Activated CD8-positive, alpha-beta T cell treated with anti-CD3 and anti-CD28 coated beads, Interleukin-2, amount 10 ng/mL, durations not matched to agents 7 days and 5 days (primary cell): ENCODE measurements around the gene NOVA2. TPM values are rescaled to one million over a fixed set of nuclear protein-coding genes. Genes with fewer than 3 reads are reported as not detected.

Experiments used
- ATAC-seq: fragments of 150-1000 bp; cut with Tn5 transposase; one replicate; pipeline ENCODE4 v1.10.0; 2021; ENCODE audit warnings: moderate library complexity
- CTCF ChIA-PET: fragments of 350-600 bp; sonication (Branson Sonifier 250); formaldehyde crosslinking; loops from one replicate; lab custom pipeline; 2021; ENCODE audit warnings: antibody characterized with exemption; lab: Charles Lee
- POLR2A ChIA-PET: fragments of 350-600 bp; sonication (Branson Sonifier 250); formaldehyde crosslinking; loops from one replicate; lab custom pipeline; 2021; ENCODE audit warnings: antibody characterized with exemption; lab: Charles Lee
- DNase-seq: peaks from one replicate; pipeline ENCODE4 v3.0.0-alpha.2; 2020
- H3K27ac Mint-ChIP-seq: one replicate; pipeline ENCODE4 v1.8.0; 2021; ENCODE audit warnings: mild to moderate bottlenecking, mixed read lengths
- H3K27me3 Mint-ChIP-seq: one replicate; pipeline ENCODE4 v1.8.0; 2021; ENCODE audit warnings: low read depth, mixed read lengths
- H3K36me3 Mint-ChIP-seq: one replicate; pipeline ENCODE4 v1.8.0; 2021; ENCODE audit warnings: low read depth, mixed read lengths
- H3K4me1 Mint-ChIP-seq: one replicate; pipeline ENCODE4 v1.8.0; 2021; ENCODE audit warnings: low read depth, mixed read lengths
- H3K4me3 Mint-ChIP-seq: one replicate; pipeline ENCODE4 v1.8.0; 2021; ENCODE audit warnings: mild to moderate bottlenecking, mixed read lengths
- H3K9me3 Mint-ChIP-seq: one replicate; pipeline ENCODE4 v1.8.0; 2022; ENCODE audit warnings: mixed read lengths; ENCODE audit not compliant: insufficient read depth
- total RNA-seq, 2 experiments: library from RNA; stranded (reverse); gene quantifications; one replicate each; pipeline ENCODE4 v1.2.3, GENCODE V29; 2021

Gene NOVA2
- total RNA-seq, 2 experiments from 2014 or later, result not detected

DNA sequence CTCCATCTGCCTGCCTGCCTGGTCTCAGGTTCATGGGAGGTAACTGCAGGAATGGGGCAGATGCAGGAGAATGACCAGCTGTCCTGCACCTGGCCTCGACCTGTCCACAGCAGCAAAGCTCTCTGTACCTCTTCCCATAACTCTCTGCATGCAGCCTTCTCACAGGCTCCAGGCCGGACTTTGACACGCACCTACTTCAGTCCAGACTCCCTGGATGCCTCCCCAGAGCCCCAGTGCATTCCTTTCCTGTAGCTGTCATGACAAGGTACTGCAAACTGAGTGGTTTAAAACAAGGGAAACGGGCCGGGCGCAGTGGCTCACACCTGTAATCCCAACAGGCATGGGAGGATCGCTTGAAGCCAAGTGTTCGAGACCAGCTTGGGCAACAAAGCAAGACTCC, 62.4 kb downstream of the NOVA2 start:
- ATAC-seq (no peak), DNase-seq (no peak)
- Mint-ChIP-seq H3K9me3 (peaks cover 1% of the 10 kb centered on the region), H3K27ac (no peak overlapping the region), H3K36me3 (no peaks in the 10 kb centered on the region), H3K4me1 (peaks cover 8% of the 10 kb centered on the region), H3K27me3 (peaks cover 28% of the 10 kb centered on the region), H3K4me3 (no peak overlapping the region)
- ChIA-PET POLR2A (interaction anchor here (0.9 kb wide), 1 partner anchor 9 kb away, joined by 3 read pairs; the partner anchor contains the start of gene MYPOP), CTCF (no interaction called here)

- CTCF ChIA-PET, result no interaction called here
These were observed 64.7 kb downstream of the NOVA2 start for GRCh38 chr19:45908956-45909355.

DNA sequence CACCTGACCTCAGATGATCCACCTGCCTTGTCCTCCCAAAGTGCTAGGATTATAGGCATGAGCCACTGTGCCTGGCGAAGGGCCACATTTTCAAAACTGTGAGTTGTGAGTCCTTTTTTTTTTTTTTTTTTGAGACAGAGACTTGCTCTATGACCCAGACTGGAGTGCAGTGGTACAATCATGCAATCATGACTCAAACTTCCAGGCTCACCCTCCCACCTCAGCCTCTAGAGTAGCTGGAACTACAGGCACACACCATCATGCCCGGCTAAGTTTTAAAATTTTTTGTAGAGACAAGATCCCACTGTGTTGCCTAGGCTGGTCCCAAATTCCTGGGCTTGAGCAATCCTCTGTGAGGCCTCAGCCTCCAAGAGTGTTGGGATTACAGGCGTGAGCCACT, 67.4 kb downstream of the NOVA2 start:
- Mint-ChIP-seq H3K9me3 (no peaks in the 10 kb centered on the region), H3K4me3 (no peak overlapping the region), H3K27ac (no peak overlapping the region), H3K4me1 (peaks cover 18% of the 10 kb centered on the region), H3K27me3 (peaks cover 16% of the 10 kb centered on the region), H3K36me3 (peaks cover 2% of the 10 kb centered on the region)
- ATAC-seq, result no peak
- ChIA-PET POLR2A (interaction anchor here (0.7 to 1.3 kb wide), 2 partner anchors 22 to 78 kb away, joined by 3 to 4 read pairs; no protein-coding TSS in a partner anchor), CTCF (no interaction called here)
- no peak for DNase-seq

More at GRCh38 chr19:45908956-45909355, 64.7 kb downstream of the NOVA2 start:
- Mint-ChIP-seq H3K4me1 (peaks cover 7% of the 10 kb centered on the region), H3K36me3 (no peaks in the 10 kb centered on the region), H3K27me3 (peaks cover 25% of the 10 kb centered on the region), H3K4me3 (no peak overlapping the region), H3K9me3 (no peaks in the 10 kb centered on the region), H3K27ac (no peak overlapping the region)
- POLR2A ChIA-PET, result no interaction called here
- DNase-seq (no peak), ATAC-seq (no peak)

GRCh38 chr19:45905011-45905410, 68.7 kb downstream of the NOVA2 start:
- DNase-seq (no peak), ATAC-seq (no peak)
- Mint-ChIP-seq H3K9me3 (no peaks in the 10 kb centered on the region), H3K4me3 (no peak overlapping the region), H3K36me3 (peaks cover 11% of the 10 kb centered on the region), H3K4me1 (peaks cover 28% of the 10 kb centered on the region), H3K27me3 (peaks cover 11% of the 10 kb centered on the region), H3K27ac (no peak overlapping the region)
- CTCF ChIA-PET, result no interaction called here
- POLR2A ChIA-PET, result interaction anchor here (0.6 kb wide), 1 partner anchor 19 kb away, joined by 5 read pairs; the partner anchor contains the start of gene IRF2BP1

DNA sequence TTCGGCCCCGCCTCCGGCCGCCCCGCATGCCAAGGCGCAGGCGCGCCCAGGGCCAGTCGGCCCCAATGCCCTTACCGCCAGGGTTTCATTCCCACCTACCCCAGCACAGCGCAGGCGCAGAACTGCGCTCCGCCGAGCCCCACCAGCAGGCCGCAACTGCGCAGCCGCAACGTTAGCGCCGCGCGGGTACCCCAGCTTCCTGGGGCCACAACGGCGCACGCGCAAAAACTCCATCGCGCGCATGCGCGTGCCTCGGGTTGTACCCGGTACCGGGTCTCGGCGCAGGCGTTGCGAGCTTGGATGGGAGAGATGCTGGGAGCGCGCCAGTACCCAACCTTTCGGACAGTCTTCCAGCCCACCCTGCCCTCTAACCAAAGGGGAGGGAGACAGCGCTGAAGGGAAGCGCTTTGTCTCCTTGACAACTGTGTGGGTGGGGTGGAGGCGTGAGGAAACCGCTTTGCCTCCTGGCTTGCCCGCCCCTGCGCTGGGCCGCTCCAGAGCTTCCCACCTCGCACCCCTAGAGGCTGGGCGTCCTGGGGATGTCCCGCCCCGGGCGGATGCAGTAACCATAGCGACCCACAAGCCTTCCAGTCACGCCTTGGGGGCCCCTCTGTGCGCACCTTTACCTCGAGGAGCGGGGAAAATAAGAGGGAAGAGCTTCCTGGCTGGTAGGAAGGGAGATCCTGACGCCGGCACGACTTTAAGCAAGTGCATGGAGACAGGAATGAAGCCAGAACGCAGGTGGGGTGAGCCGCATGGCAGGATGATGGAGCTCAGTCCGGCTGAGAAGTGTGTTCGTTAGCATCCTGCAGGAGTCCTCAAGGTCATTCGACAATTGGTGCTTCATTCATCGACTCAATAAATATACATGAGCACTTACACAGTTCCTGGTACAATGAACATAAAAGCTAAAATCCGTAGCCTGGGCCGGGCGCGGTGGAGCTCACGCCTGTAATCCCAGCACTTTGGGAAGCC, 70.7 kb downstream of the NOVA2 start:
- Mint-ChIP-seq H3K9me3 (no peaks in the 10 kb centered on the region), H3K27ac (peak overlapping the region; percentile 77), H3K36me3 (peaks cover 24% of the 10 kb centered on the region), H3K4me3 (peak overlapping the region; percentile 92), H3K27me3 (peaks cover 8% of the 10 kb centered on the region), H3K4me1 (peaks cover 28% of the 10 kb centered on the region)
- DNase-seq, result peak; percentile 99
- ATAC-seq, result peak; percentile 89
- CTCF ChIA-PET, result interaction anchor here (0.7 to 4.2 kb wide), 16 partner anchors 11 to 424 kb away, joined by 3 to 26 read pairs (median 5); partner anchors contain the start of genes CCDC61, FOXA3, IRF2BP1 and NANOS2
- POLR2A ChIA-PET, result interaction anchor here (0.6 to 2.0 kb wide), 7 partner anchors 8 to 51 kb away, joined by 3 to 12 read pairs (median 3); partner anchors contain the start of genes FOXA3, IRF2BP1 and SYMPK

DNA sequence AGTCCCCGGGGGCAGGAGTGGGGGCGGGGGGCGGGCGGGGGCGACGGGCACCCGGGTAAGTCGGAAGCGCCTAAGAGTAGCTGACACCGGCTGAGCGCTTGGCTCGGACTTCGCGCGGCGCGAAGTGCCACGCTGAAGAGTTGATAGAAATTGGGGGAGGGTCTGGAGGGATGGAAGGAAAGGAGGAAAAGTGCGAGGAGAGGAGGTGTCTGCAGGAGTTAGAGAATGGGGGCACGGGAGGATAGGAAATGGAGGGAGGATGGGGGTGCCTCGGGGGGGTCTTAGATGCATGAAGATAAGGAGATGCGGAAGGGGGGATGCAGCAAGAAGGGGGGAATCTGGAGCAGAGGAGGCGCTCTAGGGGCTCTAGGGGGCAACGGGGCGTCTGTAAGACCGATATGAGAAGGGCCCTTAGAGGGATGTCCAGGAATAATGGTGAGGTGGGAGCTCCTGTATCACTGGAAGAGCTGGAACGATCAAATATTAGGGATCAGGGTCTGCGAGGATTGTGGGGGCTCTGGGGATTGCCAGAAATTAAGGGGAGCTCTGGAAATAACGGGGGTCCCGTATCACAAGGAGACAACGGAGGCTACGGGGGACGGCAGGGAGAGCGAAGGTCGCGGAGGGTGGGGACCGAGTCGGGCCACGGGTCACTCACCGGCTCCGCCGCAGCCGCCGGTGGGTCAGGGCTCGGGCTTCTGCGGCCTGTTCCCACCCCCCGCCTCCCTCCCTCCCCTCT, 71.6 kb downstream of the NOVA2 start, which contains the start of gene MYPOP:
MYPOP (minus strand) TSS at position 702 of the 739 bp plus-strand sequence. CDS start 840 bp downstream, outside the sequence.
- Mint-ChIP-seq H3K36me3 (peaks cover 24% of the 10 kb centered on the region), H3K4me3 (peak within 1 kb of the TSS; percentile 92), H3K9me3 (no peaks in the 10 kb centered on the region), H3K4me1 (peaks cover 28% of the 10 kb centered on the region), H3K27ac (peak within 1 kb of the TSS; percentile 77), H3K27me3 (peaks cover 8% of the 10 kb centered on the region)
- CTCF ChIA-PET, result interaction anchor here (0.6 to 4.2 kb wide), 12 partner anchors 15 to 692 kb away, joined by 3 to 26 read pairs (median 6); partner anchors contain the start of genes FOXA3, IRF2BP1 and SIX5
- DNase-seq (no peak), ATAC-seq (no peak)
- POLR2A ChIA-PET, result interaction anchor here (1.0 to 2.0 kb wide), 6 partner anchors 9 to 52 kb away, joined by 3 to 12 read pairs (median 4); partner anchors contain the start of genes FOXA3, IRF2BP1 and SYMPK

DNA sequence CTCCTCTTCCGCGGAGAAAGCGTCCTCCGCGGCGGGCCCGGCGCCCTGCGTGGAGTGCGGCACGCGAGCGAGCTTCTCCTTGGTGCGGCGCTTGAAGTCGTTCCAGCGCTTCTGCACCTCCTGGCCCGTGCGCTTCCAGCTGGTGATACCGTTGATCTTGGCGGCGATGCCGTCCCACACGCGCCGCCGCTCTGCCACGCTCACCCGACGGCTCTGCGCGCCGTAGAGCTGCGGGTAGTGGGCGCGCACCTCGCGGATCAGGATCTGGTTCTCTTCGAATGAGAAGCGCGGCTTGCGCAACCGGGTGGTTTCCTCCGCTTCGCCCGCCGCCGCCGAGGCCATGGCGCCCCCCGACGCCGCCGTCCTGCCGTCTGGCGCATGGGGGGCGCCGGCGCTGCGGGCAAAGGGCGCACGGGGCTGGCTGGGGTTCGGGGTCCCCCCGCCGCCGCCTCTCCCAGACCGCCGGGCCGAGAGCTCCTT, 72.2 kb downstream of the NOVA2 start:
- Mint-ChIP-seq H3K36me3 (peaks cover 24% of the 10 kb centered on the region), H3K4me1 (peaks cover 28% of the 10 kb centered on the region), H3K27me3 (peaks cover 5% of the 10 kb centered on the region), H3K27ac (no peak overlapping the region), H3K9me3 (no peaks in the 10 kb centered on the region), H3K4me3 (peak overlapping the region; percentile 55)
- ChIA-PET CTCF (interaction anchor here (0.6 to 4.2 kb wide), 6 partner anchors 15 to 692 kb away, joined by 3 to 26 read pairs (median 4); partner anchors contain the start of genes IRF2BP1 and SIX5), POLR2A (interaction anchor here (1.0 to 2.0 kb wide), 3 partner anchors 9 to 17 kb away, joined by 3 to 5 read pairs (median 3); partner anchors contain the start of gene IRF2BP1)
- ATAC-seq (no peak), DNase-seq (peak; percentile 45)

GRCh38 chr19:45900738-45901431, 72.8 kb downstream of the NOVA2 start:
- ATAC-seq (no peak), DNase-seq (no peak)
- Mint-ChIP-seq H3K27ac (no peak overlapping the region), H3K4me1 (peaks cover 28% of the 10 kb centered on the region), H3K36me3 (peaks cover 24% of the 10 kb centered on the region), H3K27me3 (peaks cover 5% of the 10 kb centered on the region), H3K4me3 (peak overlapping the region; percentile 50), H3K9me3 (no peaks in the 10 kb centered on the region)
- CTCF ChIA-PET, result interaction anchor here (1.0 to 4.2 kb wide), 4 partner anchors 15 to 131 kb away, joined by 3 to 26 read pairs (median 11); partner anchors contain the start of genes IRF2BP1 and SIX5
- POLR2A ChIA-PET, result interaction anchor here (1.0 to 2.0 kb wide), 2 partner anchors 15 to 17 kb away, joined by 3 to 5 read pairs; partner anchors contain the start of gene IRF2BP1

DNA sequence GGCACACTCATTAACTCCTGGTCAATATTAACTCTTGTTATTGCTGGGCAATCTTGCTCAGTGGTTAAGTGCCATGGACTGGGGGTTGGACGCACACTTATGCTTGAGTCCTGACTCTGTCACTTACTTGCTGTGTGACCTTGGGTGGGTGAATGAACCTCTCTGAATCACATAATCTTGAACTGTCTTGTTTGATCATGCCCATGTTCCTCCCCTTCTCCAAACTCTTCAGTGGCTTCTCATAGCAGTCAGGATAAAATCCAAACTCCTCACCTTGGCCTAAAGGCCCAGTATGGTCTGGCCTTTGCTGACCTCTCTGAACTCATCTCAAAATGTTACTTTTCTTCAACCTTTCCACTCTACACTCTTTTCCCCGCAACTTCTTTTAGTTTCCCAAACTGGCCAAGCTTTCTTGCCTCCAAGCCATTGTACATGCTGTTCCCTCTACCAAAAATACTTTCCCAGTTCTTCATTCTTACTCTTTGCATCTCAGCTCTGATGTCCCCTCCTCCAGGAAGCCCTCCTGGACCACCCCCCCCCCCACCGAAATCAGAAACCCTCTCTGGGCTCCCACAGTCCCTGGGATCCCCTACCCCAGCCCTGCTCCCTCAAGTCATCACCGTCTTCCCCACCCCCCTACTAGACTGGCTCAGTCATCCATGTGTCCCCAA, 73.6 kb downstream of the NOVA2 start:
- peaks cover 29% of the 10 kb centered on the region for H3K36me3 Mint-ChIP-seq
- DNase-seq (no peak), ATAC-seq (no peak)
- ChIA-PET POLR2A (no interaction called here), CTCF (interaction anchor here (1.8 to 4.2 kb wide), 3 partner anchors 14 to 130 kb away, joined by 6 to 26 read pairs (median 16); partner anchors contain the start of genes IRF2BP1 and SIX5)
- H3K9me3 Mint-ChIP-seq, result no peaks in the 10 kb centered on the region
- H3K27me3 Mint-ChIP-seq, result peaks cover 5% of the 10 kb centered on the region
- H3K27ac Mint-ChIP-seq, result no peak overlapping the region
- peak overlapping the region; percentile 50 for H3K4me3 Mint-ChIP-seq
- peaks cover 28% of the 10 kb centered on the region for H3K4me1 Mint-ChIP-seq

- no peak for DNase-seq
- POLR2A ChIA-PET, result no interaction called here
- no peaks in the 10 kb centered on the region for H3K9me3 Mint-ChIP-seq
- no peak overlapping the region for H3K27ac Mint-ChIP-seq
- peaks cover 5% of the 10 kb centered on the region for H3K27me3 Mint-ChIP-seq
- ATAC-seq, result no peak
- H3K4me1 Mint-ChIP-seq, result peaks cover 28% of the 10 kb centered on the region
- H3K4me3 Mint-ChIP-seq, result no peak overlapping the region
- peaks cover 30% of the 10 kb centered on the region for H3K36me3 Mint-ChIP-seq
- CTCF ChIA-PET, result no interaction called here
These were observed 74.4 kb downstream of the NOVA2 start for GRCh38 chr19:45899253-45899652.
